Caco-2 (cell line): ENCODE measurements around the gene C20orf144. TPM values are rescaled to one million over a fixed set of nuclear protein-coding genes. Genes with fewer than 3 reads are reported as not detected.

ENCODE experiments used
- BruUV-seq: library from RNA; stranded (reverse); fragments of 400-500 nt; replicated peaks from 2 replicates; lab custom pipeline; 2021; lab: Mats Ljungman, UMichigan
- CTCF ChIA-PET: fragments of 300-600 bp; sonication (Branson Sonifier 250); formaldehyde crosslinking; loops from one replicate; lab custom pipeline; 2022; ENCODE audit warnings: antibody characterized with exemption; lab: Charles Lee
- POLR2A ChIA-PET: fragments of 300-600 bp; sonication (Branson Sonifier 250); formaldehyde crosslinking; loops from one replicate; lab custom pipeline; 2022; ENCODE audit warnings: antibody characterized with exemption; lab: Charles Lee
- DNase-seq, 2 experiments: peaks; one replicate each; pipeline versions ENCODE4 v3.0.0 to v3.0.0-alpha.2; 2020 to 2022
- H3K27me3 ChIP-seq: replicated peaks from 2 replicates; pipeline ENCODE4 v1.6.0; 2011; ENCODE audit warnings: low read length; ENCODE audit not compliant: control insufficient read depth, insufficient read depth
- H3K36me3 ChIP-seq: 2 replicates; pipeline ENCODE4 v1.5.1; 2011; ENCODE audit warnings: low read length; ENCODE audit not compliant: control insufficient read depth, insufficient read depth
- H3K4me1 ChIP-seq: fragments of 250-450 bp; sonication (Bioruptor Pico); 2 replicates; pipeline ENCODE4 v1.5.1; 2020; ENCODE audit warnings: mild to moderate bottlenecking
- H3K4me3 ChIP-seq: 2 replicates; pipeline ENCODE4 v1.5.1; 2011; ENCODE audit warnings: low read depth, mild to moderate bottlenecking, control low read depth, low read length
- H3K9me3 ChIP-seq: fragments of 250-450 bp; sonication (Bioruptor Pico); 2 replicates; pipeline ENCODE4 v1.5.1; 2020; ENCODE audit warnings: mild to moderate bottlenecking, moderate library complexity
- H3K27ac Mint-ChIP-seq: one replicate; pipeline ENCODE4 v1.8.0; 2022; ENCODE audit warnings: mixed read lengths; ENCODE audit not compliant: unreplicated experiment
- H3K27me3 Mint-ChIP-seq: one replicate; pipeline ENCODE4 v1.8.0; 2022; ENCODE audit warnings: mixed read lengths; ENCODE audit not compliant: insufficient read depth, unreplicated experiment
- H3K36me3 Mint-ChIP-seq: one replicate; pipeline ENCODE4 v1.8.0; 2022; ENCODE audit warnings: mild to moderate bottlenecking, mixed read lengths; ENCODE audit not compliant: insufficient read depth, unreplicated experiment
- H3K4me1 Mint-ChIP-seq: one replicate; pipeline ENCODE4 v1.8.0; 2022; ENCODE audit warnings: low read depth, mixed read lengths; ENCODE audit not compliant: unreplicated experiment
- H3K4me3 Mint-ChIP-seq: one replicate; pipeline ENCODE4 v1.8.0; 2022; ENCODE audit warnings: mild to moderate bottlenecking, moderate library complexity, mixed read lengths; ENCODE audit not compliant: unreplicated experiment
- H3K9me3 Mint-ChIP-seq: one replicate; pipeline ENCODE4 v1.8.0; 2022; ENCODE audit warnings: mixed read lengths; ENCODE audit not compliant: unreplicated experiment
- intact Hi-C: fragments of 100-400 bp; cut with micrococcal nuclease; formaldehyde crosslinking; loops from one replicate; pipeline ENCODE4 v1.10.0; 2022; ENCODE audit not compliant: unreplicated experiment
- total RNA-seq: library from RNA; stranded (reverse); gene quantifications from 2 replicates; pipeline ENCODE4 v1.2.3, GENCODE V29; 2022
- TF ChIP-seq, protein P1 (sequence below), 2 experiments: fragments of 200-600 bp in 1 of 2; IDR thresholded peaks; 1 replicate in 1 of 2; 2 replicates in 1 of 2; pipeline versions ENCODE4 v1.5.1 to v1.8.0; 2011 to 2022; ENCODE audit warnings: antibody characterized with exemption in 1 of 2, control low read depth in 1 of 2, inconsistent platforms in 1 of 2, low read depth in 1 of 2, low read length in 1 of 2, mild to moderate bottlenecking in 1 of 2, moderate library complexity in 1 of 2; ENCODE audit not compliant: insufficient read depth in 1 of 2, severe bottlenecking in 1 of 2, unreplicated experiment in 1 of 2

C20orf144 gene
- total RNA-seq, 1 experiment from 2014 or later = 0.18 TPM

DNA sequence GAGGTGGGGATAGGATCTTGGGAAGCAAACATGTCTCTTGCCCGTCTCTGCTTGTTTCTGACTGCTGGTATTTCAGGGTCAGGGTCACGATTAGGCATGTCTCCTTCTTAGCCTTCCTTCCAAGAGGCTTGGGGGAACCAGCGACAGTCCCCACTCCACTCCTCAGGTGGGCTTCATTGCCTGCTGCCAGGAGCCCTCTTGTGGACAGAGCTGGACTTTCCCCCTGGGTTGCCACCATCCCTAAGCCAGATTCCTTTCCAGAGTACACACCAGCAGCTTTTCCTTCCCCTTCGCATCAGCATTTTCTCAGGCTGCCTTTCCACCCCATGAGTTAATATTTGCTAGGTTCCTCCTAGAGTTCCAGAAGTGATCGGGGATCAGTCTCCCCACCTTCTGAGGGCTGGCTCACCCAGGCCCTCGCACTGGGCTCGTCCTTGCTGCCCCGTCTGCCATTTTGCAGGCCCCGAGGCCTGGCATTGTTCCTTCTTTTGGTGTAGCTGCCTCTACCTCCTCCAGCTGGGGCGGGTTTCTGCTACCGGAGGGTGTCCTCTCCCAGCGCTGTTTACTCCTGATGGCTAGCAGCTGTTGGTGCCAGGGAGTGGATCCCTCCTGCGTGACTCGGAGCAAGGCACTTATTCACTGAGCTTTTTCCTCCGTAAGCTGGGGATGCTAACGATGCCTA lies 8.8 kb upstream of the C20orf144 start:
- Mint-ChIP-seq H3K9me3 (no peaks in the 10 kb centered on the region), H3K27me3 (no peaks in the 10 kb centered on the region), H3K27ac (peak overlapping the region; percentile 66), H3K4me1 (peaks cover 25% of the 10 kb centered on the region), H3K36me3 (peaks cover 76% of the 10 kb centered on the region), H3K4me3 (peak overlapping the region; percentile 24)
- Histone ChIP-seq H3K9me3 (no peaks in the 10 kb centered on the region), H3K27me3 (no peaks in the 10 kb centered on the region), H3K4me1 (peaks cover 27% of the 10 kb centered on the region), H3K4me3 (no peak overlapping the region), H3K36me3 (0 out of 2 replicates have a peak, but pooled peaks cover 1% of the 10 kb centered on the region)
- TF ChIP-seq, protein P1, sequence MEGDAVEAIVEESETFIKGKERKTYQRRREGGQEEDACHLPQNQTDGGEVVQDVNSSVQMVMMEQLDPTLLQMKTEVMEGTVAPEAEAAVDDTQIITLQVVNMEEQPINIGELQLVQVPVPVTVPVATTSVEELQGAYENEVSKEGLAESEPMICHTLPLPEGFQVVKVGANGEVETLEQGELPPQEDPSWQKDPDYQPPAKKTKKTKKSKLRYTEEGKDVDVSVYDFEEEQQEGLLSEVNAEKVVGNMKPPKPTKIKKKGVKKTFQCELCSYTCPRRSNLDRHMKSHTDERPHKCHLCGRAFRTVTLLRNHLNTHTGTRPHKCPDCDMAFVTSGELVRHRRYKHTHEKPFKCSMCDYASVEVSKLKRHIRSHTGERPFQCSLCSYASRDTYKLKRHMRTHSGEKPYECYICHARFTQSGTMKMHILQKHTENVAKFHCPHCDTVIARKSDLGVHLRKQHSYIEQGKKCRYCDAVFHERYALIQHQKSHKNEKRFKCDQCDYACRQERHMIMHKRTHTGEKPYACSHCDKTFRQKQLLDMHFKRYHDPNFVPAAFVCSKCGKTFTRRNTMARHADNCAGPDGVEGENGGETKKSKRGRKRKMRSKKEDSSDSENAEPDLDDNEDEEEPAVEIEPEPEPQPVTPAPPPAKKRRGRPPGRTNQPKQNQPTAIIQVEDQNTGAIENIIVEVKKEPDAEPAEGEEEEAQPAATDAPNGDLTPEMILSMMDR (IDR thresholded peaks at IDR 0.05; ENCODE audit: insufficient read depth in 1 of 2, low read depth in 1 of 2, low read length in 1 of 2, severe bottlenecking in 1 of 2, unreplicated experiment in 1 of 2) = peak; percentile 99
- peak; percentile 90 to 92 for DNase-seq
- CTCF ChIA-PET = interaction anchor here (0.6 to 6.5 kb wide), 23 partner anchors 9 to 391 kb away, joined by 3 to 127 read pairs (median 4); partner anchors contain the start of genes ACTL10, CBFA2T2, CDK5RAP1 and SNTA1
- intact Hi-C loops = loop anchor here (1.0 to 2.0 kb wide), 4 partner anchors 31 to 253 kb away; no protein-coding TSS in a partner anchor
- BruUV-seq = no TSS peak
- POLR2A ChIA-PET = interaction anchor here (0.5 to 2.8 kb wide), 5 partner anchors 10 to 456 kb away, joined by 3 to 28 read pairs (median 7); partner anchors contain the start of genes ACTL10 and CBFA2T2

GRCh38 chr20:33653900-33654596 lies 8.1 kb upstream of the C20orf144 start:
- intact Hi-C loops = loop anchor here (1.0 to 2.0 kb wide), 4 partner anchors 31 to 254 kb away; no protein-coding TSS in a partner anchor
- ChIA-PET POLR2A (interaction anchor here (1.9 to 2.8 kb wide), 3 partner anchors 10 to 165 kb away, joined by 7 to 28 read pairs (median 26); partner anchors contain the start of genes ACTL10 and CBFA2T2), CTCF (interaction anchor here (0.6 to 6.5 kb wide), 23 partner anchors 9 to 392 kb away, joined by 3 to 127 read pairs (median 4); partner anchors contain the start of genes ACTL10, CBFA2T2, CDK5RAP1 and SNTA1)
- DNase-seq = peak; percentile 80 to 91
- H3K4me3 Mint-ChIP-seq = peak overlapping the region; percentile 0
- BruUV-seq = no TSS peak
- no peaks in the 10 kb centered on the region for H3K27me3 ChIP-seq
- 0 out of 2 replicates have a peak, but pooled peaks cover 1% of the 10 kb centered on the region for H3K36me3 ChIP-seq
- H3K27ac Mint-ChIP-seq = peak overlapping the region; percentile 66
- H3K4me1 ChIP-seq = peaks cover 27% of the 10 kb centered on the region
- H3K27me3 Mint-ChIP-seq = no peaks in the 10 kb centered on the region
- TF ChIP-seq, protein P1 (IDR thresholded peaks at IDR 0.05; ENCODE audit: insufficient read depth in 1 of 2, low read depth in 1 of 2, low read length in 1 of 2, severe bottlenecking in 1 of 2, unreplicated experiment in 1 of 2) = no peak
- no peak overlapping the region for H3K4me3 ChIP-seq
- H3K4me1 Mint-ChIP-seq = peaks cover 25% of the 10 kb centered on the region
- no peaks in the 10 kb centered on the region for H3K9me3 ChIP-seq
- H3K36me3 Mint-ChIP-seq = peaks cover 77% of the 10 kb centered on the region
- H3K9me3 Mint-ChIP-seq = no peaks in the 10 kb centered on the region
